GM19463 (cell line): ENCODE measurements around the gene CCP110.

Source experiments
- ATAC-seq: cut with Tn5 transposase; IDR thresholded peaks from one replicate; pipeline ENCODE4 v1.9.1; 2021; ENCODE audit warnings: mild to moderate bottlenecking, moderate library complexity; ENCODE audit not compliant: unreplicated experiment

The CCP110 gene

DNA sequence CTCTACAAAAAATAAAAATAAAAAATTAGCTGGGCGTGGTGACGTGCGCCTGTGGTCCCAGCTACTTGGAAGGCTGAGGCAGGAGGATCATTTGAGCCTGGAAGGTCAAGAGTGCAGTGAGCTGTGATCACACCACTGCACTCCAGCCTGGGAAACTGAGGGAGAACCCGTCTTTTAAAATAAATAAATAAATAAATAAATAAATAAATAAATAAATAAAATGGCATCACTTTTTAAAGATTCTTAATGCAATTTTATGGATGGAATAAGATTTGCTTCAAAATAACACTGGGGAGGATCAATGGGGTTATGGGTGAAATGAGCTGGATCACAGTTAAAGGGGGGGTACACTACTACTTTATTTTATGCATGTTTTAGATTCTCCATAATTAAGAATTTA, 16.8 kb upstream of the CCP110 start:
- ATAC-seq: no peak

DNA sequence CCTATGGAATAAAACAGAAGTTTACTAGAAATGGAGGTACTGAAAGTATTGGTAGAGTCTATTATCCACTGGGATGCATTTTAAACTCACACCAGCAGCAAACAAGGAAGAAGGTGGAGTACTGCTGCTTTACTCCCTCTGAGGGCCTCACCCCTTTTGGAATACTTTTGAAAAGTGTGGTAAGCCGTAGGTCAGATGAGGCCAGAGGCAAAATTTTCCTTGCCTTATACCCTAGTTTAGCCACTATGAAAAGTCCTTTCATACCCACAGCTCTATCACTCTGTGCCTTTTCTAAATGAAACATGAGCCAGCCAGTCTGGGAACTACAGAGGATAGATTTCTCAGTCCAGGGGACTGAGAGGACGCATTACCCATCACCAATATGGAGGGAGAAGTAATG, 15.9 kb upstream of the CCP110 start:
- ATAC-seq: no peak

DNA sequence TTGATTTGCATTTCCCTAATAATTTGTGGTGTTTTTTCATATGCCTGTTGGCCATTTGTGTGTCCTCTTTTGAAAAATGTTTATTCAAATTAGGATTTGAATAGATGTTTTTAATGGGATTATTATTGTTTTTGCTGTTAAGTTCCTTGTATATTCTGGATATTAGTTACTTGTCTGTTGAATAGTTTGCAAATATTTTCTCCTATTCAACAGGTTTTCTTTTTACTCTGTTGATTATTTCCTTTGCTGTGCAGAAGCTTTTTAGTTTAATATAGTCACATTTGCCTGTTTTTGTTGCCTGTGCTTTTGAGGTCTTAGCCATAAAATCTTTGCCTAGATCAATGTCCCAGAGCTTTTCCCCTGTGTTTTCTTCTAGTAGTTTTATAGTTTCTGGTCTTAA, 11.4 kb upstream of the CCP110 start:
- no peak for ATAC-seq

DNA sequence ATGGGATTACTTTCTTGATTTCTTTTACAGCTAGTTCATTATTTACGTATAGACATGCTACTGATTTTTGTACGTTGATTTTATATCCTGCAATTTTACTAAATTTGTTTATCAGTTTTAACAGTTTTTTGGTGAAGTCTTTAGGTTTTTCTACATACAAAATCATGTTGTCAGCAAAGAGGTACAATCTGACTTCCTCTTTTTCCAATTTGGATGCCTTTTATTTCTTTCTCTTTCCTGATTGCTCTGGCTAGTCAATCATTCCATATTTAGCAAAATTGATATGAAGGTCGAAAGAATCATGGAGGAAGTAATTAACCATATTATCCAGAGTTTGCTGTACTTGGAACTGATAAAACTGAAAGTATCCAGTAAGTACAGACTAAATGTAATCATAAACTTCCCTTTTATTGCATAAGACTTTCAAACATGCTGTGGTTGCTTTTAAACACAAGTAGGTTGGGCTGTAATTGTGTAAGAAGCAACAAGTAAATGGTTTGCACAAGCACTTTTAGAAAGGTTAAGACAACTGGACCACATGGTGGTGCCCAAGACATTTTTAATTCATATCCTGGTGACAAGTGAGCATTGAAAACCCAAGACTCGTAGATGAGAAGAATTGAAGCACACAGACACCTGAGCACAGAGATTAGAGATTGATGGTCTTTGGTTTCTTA, 10.2 kb upstream of the CCP110 start:
- ATAC-seq: no peak

DNA sequence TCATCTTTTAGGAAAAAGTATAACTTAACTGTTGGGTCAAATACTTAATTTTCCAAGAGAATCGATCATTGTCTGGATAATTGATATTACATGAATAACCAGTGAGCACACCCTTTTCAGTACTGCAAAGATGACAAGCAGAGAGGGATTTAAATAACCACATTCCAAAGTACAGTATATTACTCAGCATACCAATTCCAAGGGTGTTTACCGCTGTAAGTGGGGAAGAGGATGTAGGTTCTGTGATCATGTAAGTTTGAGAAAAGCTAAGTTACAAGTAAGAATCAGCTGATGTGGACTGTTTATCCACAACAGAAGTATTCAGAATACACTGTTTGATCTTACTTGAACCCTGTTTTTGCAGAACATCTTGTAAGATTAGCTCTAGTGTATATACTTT, 8.0 kb upstream of the CCP110 start:
- ATAC-seq: no peak

DNA sequence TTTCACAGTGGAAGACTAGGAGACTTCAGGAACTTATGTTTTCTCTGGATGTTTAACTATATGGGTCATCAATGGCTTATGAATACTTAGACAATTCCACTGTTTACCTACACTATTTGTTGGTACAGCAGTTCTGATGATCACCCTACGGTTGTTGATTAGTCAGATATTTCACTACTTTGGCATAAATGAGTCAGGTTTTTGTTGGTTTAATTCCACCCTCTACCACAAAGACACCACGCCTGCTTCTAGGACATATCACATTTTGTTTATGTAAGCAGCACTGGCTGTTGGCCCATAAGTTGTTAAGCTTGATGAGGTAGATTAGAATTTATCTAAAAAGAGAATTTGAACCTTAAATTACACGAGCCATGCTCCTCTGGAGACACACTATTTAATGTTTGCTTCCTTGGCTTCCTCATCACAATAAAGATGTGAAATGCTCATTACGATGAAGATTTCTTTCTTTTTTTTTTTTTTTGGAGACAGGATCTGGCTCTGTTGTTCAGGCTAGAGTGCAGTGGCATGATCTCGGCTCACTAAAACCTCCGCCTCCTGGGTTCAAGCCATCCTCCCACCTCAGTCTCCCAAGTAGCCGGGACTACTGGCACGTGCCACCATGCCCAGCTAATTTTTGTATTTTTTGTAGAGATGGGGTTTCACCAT, 6.2 kb upstream of the CCP110 start:
- no peak for ATAC-seq

DNA sequence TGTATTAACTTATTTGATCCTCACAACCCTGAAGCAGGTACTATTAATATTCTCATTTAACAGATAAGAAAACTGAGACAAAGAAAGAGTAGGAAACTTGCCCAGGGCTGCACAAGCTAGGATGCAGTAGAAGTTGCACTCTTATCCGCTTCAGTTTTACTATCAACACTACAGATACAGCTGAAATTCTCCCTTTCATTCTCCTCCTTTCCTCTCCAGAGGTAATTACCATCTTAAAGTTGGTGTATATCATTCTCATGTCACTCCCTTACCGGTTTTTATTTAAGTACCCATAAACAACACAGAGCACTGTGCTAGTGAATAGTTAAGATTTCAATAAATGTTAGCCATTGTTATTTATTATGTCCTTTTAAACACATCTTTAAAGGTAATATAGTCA, 5.4 kb upstream of the CCP110 start:
- ATAC-seq: no peak

DNA sequence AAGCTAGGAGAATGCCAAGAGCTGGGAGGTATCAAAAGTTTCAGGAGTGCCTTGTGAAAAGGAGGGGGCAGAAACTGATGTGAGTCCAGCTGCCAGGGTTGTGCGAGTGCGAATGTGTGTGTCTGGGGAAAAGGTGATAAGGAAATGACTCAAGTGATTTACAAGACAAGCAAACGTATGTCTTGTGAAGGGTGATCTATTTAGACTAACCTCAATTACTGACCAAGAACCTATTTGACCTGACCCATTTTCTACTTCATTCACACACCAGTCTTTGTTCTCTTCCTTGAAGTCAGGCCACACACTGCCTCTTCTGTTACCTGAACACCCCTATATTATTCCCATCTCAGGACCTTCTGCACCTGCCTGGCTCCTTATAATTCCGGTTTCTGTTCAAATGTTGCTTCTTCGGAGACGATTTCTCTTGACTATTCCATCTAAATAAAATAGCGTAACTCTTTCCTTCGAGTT, 2.8 kb upstream of the CCP110 start:
- no peak for ATAC-seq

DNA sequence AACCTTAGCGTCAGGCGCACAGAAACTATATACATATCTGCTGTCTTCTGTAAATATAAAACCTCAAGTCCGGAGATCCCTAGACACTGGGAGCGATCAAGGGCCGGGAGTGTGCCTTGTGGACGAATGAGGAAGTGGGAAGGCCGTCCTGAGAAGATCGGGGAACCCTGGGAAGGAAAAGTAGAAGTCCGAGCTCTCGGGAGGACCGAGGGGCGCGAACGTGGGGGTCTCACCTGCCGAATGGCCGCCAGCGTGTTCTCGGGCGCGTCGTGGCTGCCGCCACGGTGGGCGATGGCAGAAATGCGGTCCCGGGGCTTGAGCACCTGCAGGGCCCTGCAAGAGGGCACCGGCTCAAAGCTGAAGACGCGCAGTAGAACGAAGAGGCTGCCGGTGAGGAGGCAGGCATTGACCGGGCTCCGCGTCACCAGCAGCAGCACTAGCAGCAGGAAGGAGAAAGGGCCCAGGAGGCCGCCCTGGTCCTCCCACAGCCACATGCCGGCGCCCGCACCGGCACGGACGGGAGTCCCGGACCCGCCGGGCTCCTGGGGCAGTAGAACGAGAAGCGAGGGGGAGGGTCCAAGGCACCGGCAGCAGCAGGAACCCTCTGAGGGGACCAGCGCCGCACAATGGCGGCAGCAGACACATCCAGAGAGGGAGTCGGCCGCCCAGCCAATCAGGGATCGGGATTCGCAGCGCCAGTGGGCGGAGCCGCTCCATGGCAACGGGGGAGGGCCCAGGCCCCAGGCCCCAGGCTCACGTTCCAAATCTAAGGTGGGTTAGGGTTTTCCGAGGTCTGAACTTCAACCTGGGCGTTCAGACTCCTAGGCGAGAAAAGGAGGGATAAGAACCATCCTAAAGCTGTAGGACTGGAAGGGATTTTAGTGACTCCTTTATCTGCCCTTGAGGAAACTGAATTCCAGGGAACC, 2.0 kb upstream of the CCP110 start, which contains the start of gene GDE1:
GDE1 (minus strand) TSS at position 628 of the 926 bp plus-strand sequence; CDS start at position 494, 134 bp downstream.
- ATAC-seq: peak; percentile 73

DNA sequence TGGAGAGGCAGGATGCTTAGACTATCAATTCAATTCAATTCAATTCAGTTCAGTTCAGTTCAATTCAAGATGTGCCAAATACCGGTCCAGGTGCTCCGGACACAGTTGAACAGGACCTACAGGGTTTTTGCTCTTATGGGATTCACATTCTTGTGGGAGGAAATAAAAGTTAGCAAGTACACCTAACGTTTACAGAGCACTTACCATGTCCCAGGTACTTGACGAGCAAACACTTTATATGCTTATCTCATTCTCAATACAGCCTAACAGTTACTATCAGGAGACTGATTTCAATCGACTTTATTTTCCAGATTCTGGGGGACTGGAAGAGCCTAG, 1.4 kb upstream of the CCP110 start:
- ATAC-seq: no peak

DNA sequence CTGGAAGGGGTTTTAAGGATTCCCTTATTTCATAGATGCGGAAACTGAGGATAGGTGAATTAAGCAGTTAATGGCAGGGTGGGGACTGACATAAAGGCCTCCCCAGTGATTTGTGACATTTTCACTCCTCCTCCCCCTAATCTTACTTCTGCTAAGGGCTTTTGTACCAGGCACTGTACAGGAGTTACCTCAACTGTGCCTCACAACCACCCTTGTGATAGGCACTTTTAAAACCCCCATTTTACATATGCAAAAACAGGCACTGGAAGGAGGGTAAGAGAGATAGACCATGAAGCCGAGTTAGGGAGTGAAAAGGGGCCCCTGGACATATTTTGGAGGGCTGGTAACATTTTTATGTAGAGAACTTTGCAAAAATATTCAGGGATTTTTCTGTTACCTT, 982 bp upstream of the CCP110 start:
- ATAC-seq: no peak

DNA sequence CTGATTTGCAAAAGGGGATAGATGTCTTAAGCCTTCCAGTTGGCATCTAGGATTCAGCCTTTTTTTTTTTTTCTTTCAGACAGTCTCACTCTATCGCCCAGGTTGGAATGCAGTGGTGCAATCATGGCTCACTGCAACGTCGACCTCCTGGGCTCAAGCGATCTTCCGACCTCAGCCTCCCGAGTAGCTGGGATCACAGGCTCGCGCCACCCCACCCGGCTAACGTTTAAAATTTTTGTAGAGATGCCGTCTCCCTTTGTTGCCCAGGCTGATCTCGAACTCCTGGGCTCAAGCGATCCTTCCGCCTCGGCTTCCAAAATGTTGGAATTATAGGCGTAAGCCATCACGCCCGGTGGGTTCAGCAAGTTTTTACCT, 571 bp upstream of the CCP110 start:
- no peak for ATAC-seq

DNA sequence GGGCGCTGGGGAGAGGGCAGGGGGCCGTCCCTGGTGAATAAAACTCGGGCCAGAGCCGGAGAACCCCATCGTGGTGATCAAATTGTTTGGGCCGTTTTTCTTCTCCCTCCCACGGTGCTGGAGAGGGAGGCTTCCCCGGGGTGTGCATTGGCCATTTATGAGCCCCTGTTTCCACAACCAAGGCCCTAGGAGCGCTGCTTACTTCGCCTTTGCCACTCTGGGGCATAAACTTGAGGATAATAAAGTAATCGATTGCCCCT, 544 bp downstream of the CCP110 start:
- no peak for ATAC-seq

DNA sequence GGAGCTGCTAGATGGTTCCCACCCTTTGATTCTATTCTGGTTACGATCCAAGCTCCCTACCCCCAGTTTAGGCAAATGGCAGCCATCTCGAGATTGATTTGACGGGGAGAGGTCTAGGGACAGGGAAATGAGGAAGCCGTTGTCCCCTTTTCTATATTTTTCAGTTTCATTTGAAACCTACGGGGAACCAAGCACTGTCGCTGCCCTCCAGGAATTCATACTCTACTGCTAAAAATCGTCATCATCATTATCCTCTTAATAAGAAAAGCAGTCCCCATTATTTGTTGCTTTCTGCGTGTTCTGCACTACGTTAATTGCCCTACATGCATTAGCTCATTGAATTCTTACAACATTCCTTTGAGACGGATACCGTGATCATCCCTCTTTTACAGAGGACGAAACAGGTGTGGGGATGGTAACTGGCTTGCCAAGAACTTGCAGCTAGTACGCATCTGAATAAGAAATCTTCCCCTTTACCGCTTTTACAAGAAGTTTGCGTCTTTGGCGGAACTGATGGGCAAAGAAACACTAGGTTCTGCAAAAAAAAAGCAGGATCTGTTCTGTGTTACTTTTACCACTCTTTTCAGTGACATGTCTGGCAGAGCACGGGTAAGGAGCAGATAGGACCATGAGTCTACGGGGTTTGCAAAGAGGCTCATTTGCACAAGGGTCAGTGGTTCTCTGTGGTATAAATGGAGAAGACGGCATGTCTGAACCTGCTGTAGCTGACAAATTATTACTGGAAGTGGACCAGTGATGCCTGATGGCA, 1.1 kb downstream of the CCP110 start:
- no peak for ATAC-seq

DNA sequence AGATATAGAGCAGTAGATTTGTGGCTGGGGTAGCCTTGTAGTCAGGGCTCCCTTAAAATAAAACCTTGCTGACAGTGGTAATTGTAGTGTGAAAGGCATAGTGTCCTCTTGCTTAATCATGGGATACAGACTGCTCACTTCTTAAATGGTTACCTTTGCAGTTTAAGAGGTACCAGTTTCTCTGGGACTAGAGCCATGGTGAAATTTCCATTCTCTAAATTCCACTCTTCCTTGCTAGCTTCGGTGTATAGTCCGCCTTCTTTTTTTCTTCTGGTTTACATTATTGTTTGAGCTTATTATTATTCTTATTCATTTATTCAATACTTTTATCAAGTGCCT, 1.6 kb downstream of the CCP110 start:
- no peak for ATAC-seq

DNA sequence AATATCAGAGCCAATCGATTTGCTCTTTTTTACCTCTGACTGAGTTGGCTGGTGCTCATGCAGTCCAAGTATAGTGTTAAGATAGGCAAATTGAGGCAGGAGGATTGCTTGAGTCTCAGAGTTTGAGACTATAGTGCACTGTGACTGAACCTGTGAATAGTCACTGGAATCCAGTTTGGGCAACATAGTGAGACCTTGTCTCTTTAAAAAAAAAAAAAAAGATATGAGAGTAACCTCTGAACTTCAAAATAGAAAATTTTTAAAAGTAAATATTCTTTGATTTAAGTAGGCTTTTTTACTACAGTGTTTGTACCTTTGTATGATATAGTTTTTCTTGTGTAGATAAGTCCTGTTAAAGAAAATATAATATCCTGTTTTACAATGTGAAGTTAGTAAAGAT, 3.4 kb downstream of the CCP110 start:
- ATAC-seq: no peak

DNA sequence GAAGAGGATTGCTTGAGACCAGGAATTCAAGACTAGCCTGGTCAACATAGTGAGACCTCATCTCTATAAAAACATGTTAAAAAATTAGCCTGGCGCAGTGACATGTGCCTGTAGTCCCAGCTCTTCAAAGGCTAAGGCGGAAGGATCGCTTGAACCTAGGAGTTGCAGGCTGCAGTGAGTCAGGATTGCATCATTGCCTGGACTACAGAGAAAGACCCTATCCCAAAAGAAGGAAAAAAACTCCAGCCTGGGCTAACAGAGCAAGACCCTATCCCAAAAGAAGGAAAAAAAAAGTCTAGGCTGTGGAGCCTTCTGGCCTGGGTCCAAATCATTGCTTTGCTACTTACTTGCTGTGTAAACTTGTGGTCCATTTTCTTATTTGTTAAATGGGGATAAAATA, 4.9 kb downstream of the CCP110 start:
- no peak for ATAC-seq

DNA sequence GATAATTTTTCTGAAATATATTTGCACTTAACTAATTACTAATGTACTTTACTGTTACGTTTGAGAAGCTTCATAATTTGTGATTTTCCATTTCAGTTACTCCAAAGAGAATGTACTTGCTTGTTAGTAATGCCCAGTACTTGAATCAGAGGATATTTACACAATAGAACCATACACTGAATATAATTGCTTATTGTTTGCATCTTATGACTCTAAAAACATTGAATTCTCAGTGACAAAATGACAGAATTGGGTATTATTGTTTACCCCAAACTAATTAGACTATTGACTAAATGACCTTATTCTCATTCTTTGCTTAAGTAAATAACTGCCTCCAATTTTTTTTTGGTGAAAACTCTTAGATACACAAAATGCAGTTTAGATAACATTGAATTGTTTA, 8.9 kb downstream of the CCP110 start:
- ATAC-seq: no peak

DNA sequence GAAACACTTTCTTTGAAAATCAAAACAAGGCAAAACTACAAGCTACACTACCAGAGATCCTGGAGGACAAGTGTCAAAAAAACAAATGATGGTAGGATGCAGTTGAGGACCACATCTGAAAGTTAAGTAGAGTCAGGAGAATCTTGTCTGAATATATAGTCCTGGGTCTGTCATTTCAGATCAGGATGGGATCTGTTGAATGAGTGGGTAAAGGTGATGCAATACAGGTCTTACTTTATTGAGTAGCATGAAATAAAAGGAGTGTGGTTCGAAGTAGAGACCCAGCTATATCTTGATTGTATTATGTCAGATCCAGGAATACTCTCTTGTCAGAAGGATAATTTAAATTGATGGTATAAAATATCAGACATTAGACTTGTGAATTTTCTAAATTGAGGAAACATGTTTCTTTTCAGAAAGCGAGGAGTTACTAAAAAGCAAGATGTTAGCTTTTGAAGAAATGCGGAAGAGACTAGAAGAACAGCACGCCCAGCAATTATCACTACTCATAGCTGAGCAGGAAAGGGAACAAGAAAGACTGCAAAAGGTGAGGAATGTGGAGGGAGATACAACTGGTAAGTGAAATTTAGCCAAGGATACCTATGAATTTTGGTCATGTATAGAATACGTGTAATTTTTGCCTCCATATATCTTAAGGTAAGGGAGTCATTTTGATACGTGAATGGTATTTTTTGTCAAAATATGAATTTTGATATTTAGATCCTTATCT, 16.7 kb downstream of the CCP110 start:
- ATAC-seq: no peak

DNA sequence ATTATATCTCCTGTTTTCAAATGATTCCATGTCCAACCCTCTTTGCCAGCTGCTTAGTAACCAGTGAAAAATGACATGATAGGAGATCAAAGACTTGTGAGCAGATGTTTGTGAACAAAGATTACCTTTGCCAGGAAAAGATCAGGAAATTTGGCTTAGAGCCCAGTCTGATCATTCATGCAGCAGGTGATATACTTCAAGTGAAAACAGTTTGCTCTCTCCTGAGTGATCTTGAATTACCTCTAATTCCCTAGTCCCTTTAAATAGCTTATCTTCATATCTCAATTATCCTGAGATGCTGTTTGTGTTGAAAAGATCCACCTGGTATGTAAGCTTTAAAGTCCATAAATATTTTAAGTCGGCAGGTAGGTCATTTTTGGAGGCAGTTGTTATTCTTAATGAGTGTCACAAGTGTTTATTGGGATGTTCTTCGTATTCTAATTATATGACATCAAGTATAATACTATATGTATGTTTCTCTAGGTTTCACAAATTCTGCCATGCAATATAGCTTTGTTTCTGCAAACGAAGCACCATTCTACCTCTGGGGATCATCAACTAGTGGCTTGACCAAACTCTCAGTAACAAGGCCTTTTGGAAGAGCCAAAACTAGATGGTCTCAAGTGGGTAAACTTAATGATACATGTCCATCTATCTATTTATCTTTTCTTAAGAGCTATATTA, 18.5 kb downstream of the CCP110 start:
- ATAC-seq: no peak
